Neural crest cell (in vitro differentiated cells): ENCODE data around the gene CHPF2. TPM values are rescaled to one million over a fixed set of nuclear protein-coding genes. Genes with fewer than 3 reads are reported as not detected.

Experiments
- DNase-seq: peaks from one replicate; pipeline ENCODE4 v3.0.0; 2021; ENCODE audit warnings: low read depth, mixed read lengths, low spot score
- H3K27ac Mint-ChIP-seq: one replicate; pipeline ENCODE4 v1.8.0; 2021; ENCODE audit warnings: mild to moderate bottlenecking, mixed read lengths; ENCODE audit not compliant: unreplicated experiment
- H3K27me3 Mint-ChIP-seq: 2 replicates; pipeline ENCODE4 v1.8.0; 2021; ENCODE audit warnings: low read depth, mild to moderate bottlenecking, mixed read lengths
- H3K36me3 Mint-ChIP-seq: 2 replicates; pipeline ENCODE4 v1.8.0; 2021; ENCODE audit warnings: low read depth, mild to moderate bottlenecking, mixed read lengths
- H3K4me1 Mint-ChIP-seq: 2 replicates; pipeline ENCODE4 v1.8.0; 2021; ENCODE audit warnings: mixed read lengths
- H3K4me3 Mint-ChIP-seq: one replicate; pipeline ENCODE4 v1.8.0; 2021; ENCODE audit warnings: mild to moderate bottlenecking, mixed read lengths
- H3K9me3 Mint-ChIP-seq: 2 replicates; pipeline ENCODE4 v1.8.0; 2021; ENCODE audit warnings: mixed read lengths
- CTCF ChIP-seq: fragments of 200-600 bp; sonication (generic); conservative IDR thresholded peaks from 2 replicates; pipeline ENCODE4 v1.5.0; 2021; ENCODE audit warnings: antibody characterized with exemption, mild to moderate bottlenecking
- total RNA-seq: library from RNA; stranded (reverse); gene quantifications from 2 replicates; pipeline ENCODE4 v1.2.1, GENCODE V29; 2021

Gene CHPF2
- total RNA-seq, 1 donor from 2014 or later = 34.1 TPM

DNA sequence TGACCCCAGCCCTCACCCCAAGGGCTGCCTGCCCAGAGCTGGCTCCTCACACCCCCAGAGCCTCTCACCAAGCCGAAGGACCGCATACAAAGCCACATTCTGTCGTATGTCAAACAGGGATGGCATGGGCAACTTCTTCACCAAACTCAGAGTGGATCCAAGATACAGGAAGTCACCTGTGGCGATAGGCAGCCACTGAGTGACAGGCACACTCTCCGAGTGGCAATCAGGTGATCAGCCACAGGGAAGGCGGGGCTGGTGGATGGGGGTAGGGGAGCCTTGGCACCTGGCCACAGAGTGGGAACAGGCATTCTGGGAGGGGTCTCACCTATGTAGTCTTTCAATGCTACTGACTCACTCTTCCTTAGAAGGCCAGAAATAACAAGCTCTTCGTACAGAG lies 38.1 kb upstream of the CHPF2 start:
- no peak overlapping the region for H3K27ac Mint-ChIP-seq
- no peak for TF ChIP-seq CTCF
- no peaks in the 10 kb centered on the region for H3K36me3 Mint-ChIP-seq
- DNase-seq = no peak
- H3K4me3 Mint-ChIP-seq = no peak overlapping the region
- H3K27me3 Mint-ChIP-seq = peaks cover 28% of the 10 kb centered on the region
- no peaks in the 10 kb centered on the region for H3K4me1 Mint-ChIP-seq
- H3K9me3 Mint-ChIP-seq = no peaks in the 10 kb centered on the region

- Mint-ChIP-seq H3K36me3 (no peaks in the 10 kb centered on the region), H3K9me3 (no peaks in the 10 kb centered on the region), H3K4me1 (no peaks in the 10 kb centered on the region), H3K4me3 (no peak overlapping the region), H3K27me3 (peaks cover 16% of the 10 kb centered on the region), H3K27ac (no peak overlapping the region)
- DNase-seq = no peak
- no peak for TF ChIP-seq CTCF
Observed at GRCh38 chr7:151195616-151196450, 36.5 kb upstream of the CHPF2 start.

DNA sequence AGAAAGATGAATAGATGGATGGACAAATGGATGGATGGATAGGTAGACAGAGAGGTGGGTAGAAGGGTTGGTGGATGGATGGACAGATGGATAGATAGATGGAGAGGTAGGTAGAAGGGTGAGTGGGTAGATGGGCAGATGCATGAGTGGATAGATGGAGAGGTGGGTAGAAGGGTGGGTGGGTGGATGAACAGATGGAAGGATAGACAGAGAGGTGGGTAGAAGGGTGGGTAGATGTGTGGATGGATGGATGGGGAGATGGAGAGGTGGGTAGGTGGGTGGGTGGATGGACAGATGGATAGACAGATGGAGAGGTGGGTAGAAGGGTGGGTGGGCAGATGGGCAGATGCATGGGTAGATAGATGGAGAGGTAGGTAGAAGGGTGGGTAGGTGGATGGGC lies 34.4 kb upstream of the CHPF2 start:
- no peak for DNase-seq
- peaks cover 16% of the 10 kb centered on the region for H3K27me3 Mint-ChIP-seq
- no peaks in the 10 kb centered on the region for H3K36me3 Mint-ChIP-seq
- H3K9me3 Mint-ChIP-seq = no peaks in the 10 kb centered on the region
- H3K4me1 Mint-ChIP-seq = no peaks in the 10 kb centered on the region
- TF ChIP-seq CTCF = no peak
- no peak overlapping the region for H3K27ac Mint-ChIP-seq
- no peak overlapping the region for H3K4me3 Mint-ChIP-seq

DNA sequence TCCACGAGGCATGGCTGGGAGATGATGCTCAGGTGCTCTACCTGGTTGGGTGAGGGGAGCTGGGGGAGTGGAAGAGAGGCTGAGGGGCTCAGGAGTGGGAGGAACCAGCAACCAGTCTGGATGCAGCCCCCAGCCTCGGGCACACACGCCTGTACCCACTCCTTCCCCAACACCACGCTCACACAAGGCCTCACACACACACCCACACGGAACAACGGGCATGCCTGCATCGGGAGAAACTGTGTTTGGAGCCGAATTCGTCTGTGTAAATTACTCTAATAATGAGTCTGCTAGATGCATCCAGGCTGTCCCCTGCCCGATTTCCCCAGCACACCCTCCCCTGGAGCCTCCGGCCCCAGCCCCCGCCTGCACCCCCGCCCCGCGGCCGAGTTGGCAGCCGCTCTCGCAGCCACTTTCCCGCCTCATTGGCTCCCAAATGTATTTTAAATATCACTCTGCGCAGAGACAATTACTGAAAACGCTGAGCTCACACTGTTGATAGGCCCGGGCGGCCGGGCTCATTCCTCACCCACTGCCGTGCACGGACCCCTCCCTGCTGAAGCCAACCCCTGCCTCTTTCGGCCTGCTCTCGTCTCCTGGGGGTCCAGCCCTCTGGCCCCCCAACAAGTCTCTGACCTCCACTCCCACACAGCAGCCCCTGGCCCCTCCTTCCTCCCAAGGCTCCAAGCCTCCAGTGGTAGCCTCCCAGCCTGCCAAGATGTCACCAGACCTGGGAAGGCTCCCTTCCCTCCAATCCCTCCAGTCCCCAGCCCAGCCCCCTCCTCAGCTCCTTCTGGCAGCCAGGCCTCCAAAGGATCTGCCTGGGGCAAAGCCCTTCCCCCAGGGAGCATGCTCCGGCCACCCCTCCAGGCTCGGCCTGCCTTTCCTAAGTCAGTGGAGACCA lies 33.1 kb upstream of the CHPF2 start:
- no peak overlapping the region for H3K4me3 Mint-ChIP-seq
- no peaks in the 10 kb centered on the region for H3K4me1 Mint-ChIP-seq
- peaks cover 13% of the 10 kb centered on the region for H3K27me3 Mint-ChIP-seq
- DNase-seq = no peak
- no peaks in the 10 kb centered on the region for H3K9me3 Mint-ChIP-seq
- H3K36me3 Mint-ChIP-seq = no peaks in the 10 kb centered on the region
- no peak for TF ChIP-seq CTCF
- no peak overlapping the region for H3K27ac Mint-ChIP-seq

DNA sequence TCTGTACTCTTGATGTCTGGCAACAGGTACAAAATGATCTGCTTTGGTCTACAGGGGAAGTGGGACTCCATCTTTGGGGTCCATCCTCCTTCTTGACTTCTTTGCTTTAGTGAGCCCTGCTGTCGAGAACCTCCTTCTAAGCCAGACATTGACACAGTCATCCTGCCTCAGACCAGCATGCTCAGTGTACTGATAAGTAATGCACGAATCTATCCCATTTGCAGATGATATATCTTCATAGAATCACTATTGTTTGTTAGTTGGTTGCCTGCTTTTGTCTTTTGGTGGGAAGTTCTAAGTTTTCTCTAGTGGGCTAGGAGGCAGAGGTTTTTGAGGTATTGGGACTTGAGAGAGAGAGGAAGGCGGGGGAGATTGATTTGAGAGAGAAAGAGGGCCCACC lies 30.9 kb upstream of the CHPF2 start:
- H3K27ac Mint-ChIP-seq = no peak overlapping the region
- H3K4me1 Mint-ChIP-seq = no peaks in the 10 kb centered on the region
- no peak for DNase-seq
- no peaks in the 10 kb centered on the region for H3K36me3 Mint-ChIP-seq
- H3K4me3 Mint-ChIP-seq = no peak overlapping the region
- no peaks in the 10 kb centered on the region for H3K9me3 Mint-ChIP-seq
- H3K27me3 Mint-ChIP-seq = peaks cover 8% of the 10 kb centered on the region
- TF ChIP-seq CTCF = no peak
